ENCODE results near the gene SMARCD2. TPM values are rescaled to one million over a fixed set of nuclear protein-coding genes. Genes with fewer than 3 reads are reported as not detected.
"Not testable (repeated sequence)": the region's sequence is repeated elsewhere in the genome, so short reads cannot be mapped to it uniquely, and the experiment has no call there.

Gene SMARCD2
- total RNA-seq, 6 experiments from 2014 or later: 45.9 to 53.5 (median 48.7) TPM

DNA sequence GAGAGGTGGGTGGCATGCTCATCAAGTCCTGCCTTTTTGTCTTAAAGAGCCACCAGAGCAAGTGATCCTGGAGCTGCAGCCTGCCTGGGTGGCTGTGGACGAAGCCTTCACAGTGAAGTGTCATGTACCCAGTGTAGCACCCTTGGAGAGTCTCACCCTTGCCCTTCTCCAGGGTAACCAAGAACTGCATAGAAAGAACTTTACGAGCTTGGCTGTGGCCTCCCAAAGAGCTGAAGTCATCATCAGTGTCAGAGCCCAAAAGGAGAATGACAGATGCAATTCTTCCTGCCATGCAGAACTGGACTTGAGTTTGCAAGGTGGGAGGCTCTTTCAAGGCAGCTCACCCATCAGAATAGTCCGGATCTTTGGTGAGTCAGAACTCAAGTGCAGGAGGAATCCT lies 16.8 kb upstream of the SMARCD2 start:
- Mint-ChIP-seq H3K4me1 (ENCODE audit: low read depth) (no peaks in the 10 kb centered on the region), H3K27me3 (ENCODE audit: insufficient read depth) (peaks cover 36% of the 10 kb centered on the region), H3K27ac (no peak overlapping the region), H3K36me3 (ENCODE audit: low read depth) (no peaks in the 10 kb centered on the region), H3K9me3 (no peaks in the 10 kb centered on the region), H3K4me3 (no peak overlapping the region)
- no peak for DNase-seq
- TF ChIP-seq, protein P1, sequence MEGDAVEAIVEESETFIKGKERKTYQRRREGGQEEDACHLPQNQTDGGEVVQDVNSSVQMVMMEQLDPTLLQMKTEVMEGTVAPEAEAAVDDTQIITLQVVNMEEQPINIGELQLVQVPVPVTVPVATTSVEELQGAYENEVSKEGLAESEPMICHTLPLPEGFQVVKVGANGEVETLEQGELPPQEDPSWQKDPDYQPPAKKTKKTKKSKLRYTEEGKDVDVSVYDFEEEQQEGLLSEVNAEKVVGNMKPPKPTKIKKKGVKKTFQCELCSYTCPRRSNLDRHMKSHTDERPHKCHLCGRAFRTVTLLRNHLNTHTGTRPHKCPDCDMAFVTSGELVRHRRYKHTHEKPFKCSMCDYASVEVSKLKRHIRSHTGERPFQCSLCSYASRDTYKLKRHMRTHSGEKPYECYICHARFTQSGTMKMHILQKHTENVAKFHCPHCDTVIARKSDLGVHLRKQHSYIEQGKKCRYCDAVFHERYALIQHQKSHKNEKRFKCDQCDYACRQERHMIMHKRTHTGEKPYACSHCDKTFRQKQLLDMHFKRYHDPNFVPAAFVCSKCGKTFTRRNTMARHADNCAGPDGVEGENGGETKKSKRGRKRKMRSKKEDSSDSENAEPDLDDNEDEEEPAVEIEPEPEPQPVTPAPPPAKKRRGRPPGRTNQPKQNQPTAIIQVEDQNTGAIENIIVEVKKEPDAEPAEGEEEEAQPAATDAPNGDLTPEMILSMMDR (IDR thresholded peaks at IDR 0.05): no peak

DNA sequence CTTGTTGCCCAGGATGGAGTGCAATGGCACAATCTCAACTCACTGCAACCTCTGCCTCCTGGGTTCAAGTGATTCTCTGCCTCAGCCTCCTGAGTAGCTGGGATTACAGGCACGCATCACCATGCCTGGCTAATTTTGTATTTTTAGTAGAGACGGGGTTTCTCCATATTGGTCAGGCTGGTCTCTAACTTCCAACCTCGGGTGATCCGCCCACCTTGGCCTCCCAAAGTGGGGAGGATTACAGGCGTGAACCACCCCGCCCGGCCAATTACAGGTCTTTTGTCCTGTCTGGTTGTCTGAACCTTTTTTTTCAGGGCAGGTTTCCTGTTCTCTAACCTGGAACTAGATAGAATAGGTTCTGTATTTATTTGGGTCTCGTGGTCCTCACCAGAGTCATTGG lies 13.9 kb upstream of the SMARCD2 start:
- H3K27me3 Mint-ChIP-seq (ENCODE audit: insufficient read depth): peaks cover 36% of the 10 kb centered on the region
- H3K4me3 Mint-ChIP-seq; H3K4me1 Mint-ChIP-seq (ENCODE audit: low read depth); H3K9me3 Mint-ChIP-seq; H3K36me3 Mint-ChIP-seq (ENCODE audit: low read depth); DNase-seq; H3K27ac Mint-ChIP-seq: not testable (repeated sequence)

DNA sequence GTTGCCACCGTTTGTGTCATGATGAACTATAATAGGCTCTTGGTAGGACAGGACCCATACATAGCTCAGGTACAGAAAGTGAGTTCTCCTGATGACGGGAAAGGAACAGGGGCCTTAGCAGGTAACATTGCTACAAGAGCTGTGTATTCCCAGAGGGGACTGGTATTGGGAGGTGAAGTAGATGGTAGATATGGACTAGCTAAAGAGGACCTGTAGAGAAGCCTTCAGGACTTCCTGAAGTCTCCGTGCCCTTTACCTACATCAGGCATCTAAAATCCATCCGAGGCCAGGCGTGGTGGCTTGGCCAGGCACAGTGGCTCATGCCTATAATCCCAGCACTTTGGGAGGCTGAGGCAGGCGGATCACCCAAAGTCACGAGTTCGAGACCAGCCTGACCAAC lies 12.7 kb upstream of the SMARCD2 start:
- Mint-ChIP-seq H3K27ac (no peak overlapping the region), H3K27me3 (ENCODE audit: insufficient read depth) (peaks cover 32% of the 10 kb centered on the region), H3K36me3 (ENCODE audit: low read depth) (no peaks in the 10 kb centered on the region), H3K9me3 (no peaks in the 10 kb centered on the region), H3K4me1 (ENCODE audit: low read depth) (no peaks in the 10 kb centered on the region), H3K4me3 (no peak overlapping the region)
- no peak for DNase-seq
- TF ChIP-seq, protein P1 (IDR thresholded peaks at IDR 0.05): no peak

DNA sequence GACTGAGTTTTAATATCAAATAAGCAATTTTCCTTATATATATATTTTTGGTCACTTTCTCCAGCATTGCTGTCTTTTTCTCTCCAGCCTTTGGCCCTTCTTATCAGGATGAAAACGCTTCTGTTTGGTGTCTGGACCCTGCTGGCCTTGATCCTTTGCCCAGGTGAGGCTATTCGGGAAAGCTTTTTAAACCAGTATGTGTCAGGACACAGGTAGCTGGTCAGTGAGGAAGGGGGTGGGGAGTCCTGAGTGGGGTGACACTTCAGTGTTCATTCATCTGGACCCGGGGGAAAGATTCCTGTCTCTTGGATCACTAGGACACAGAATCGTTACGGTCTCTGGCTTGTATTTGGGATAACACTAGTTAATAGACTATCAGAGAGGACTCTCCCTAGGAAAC lies 12.2 kb upstream of the SMARCD2 start:
- no peaks in the 10 kb centered on the region for H3K36me3 Mint-ChIP-seq (ENCODE audit: low read depth)
- H3K4me3 Mint-ChIP-seq: no peak overlapping the region
- H3K9me3 Mint-ChIP-seq: no peaks in the 10 kb centered on the region
- no peaks in the 10 kb centered on the region for H3K4me1 Mint-ChIP-seq (ENCODE audit: low read depth)
- TF ChIP-seq, protein P1 (IDR thresholded peaks at IDR 0.05): no peak
- peaks cover 27% of the 10 kb centered on the region for H3K27me3 Mint-ChIP-seq (ENCODE audit: insufficient read depth)
- no peak for DNase-seq
- H3K27ac Mint-ChIP-seq: no peak overlapping the region

DNA sequence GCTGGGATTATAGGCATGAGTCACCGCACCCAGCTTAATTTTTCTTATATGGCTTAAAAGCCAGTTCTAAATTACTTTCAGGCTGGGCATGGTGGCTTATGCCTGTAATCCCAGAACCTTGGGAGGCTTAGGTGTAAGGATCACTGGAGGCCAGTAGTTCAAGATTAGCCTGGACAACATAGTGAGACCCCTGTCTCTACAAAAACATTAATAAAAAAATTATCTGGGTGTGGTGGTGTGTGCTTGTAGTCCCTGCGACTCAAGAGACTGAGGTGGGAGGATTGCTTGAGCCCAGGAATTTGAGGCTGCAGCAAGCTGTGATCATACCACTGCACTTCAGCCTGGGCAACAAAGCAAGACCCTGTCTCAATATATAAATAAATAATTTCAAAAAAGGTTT lies 10.8 kb upstream of the SMARCD2 start:
- H3K4me3 Mint-ChIP-seq: no peak overlapping the region
- TF ChIP-seq, protein P1 (IDR thresholded peaks at IDR 0.05): no peak
- H3K27ac Mint-ChIP-seq: no peak overlapping the region
- peaks cover 5% of the 10 kb centered on the region for H3K4me1 Mint-ChIP-seq (ENCODE audit: low read depth)
- peaks cover 28% of the 10 kb centered on the region for H3K27me3 Mint-ChIP-seq (ENCODE audit: insufficient read depth)
- peaks cover 5% of the 10 kb centered on the region for H3K9me3 Mint-ChIP-seq
- no peak for DNase-seq
- peaks cover 1% of the 10 kb centered on the region; the same call in 1 of the 2 replicates for H3K36me3 Mint-ChIP-seq (ENCODE audit: low read depth)

DNA sequence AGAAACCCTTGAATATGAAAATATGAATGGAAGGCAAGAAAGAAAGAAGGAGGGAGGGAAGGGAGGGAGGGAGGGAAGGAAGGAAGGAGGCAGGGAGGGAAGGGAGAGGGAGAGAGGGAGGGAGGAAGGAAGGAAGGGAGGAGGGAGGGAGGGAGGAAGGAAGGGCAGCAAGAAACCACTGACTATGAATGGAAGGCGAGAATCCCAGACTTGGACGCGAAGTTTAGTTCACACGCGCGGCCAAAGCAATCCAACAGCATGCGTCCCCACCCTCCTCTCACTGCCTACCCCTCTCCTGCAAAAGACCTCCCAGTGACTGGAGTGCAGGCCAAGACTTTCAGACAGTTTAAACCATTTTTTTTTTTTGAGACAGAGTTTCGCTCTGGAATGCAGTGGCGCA lies 7.9 kb upstream of the SMARCD2 start:
- H3K9me3 Mint-ChIP-seq: peaks cover 9% of the 10 kb centered on the region
- H3K4me3 Mint-ChIP-seq: no peak overlapping the region
- TF ChIP-seq, protein P1 (IDR thresholded peaks at IDR 0.05): no peak
- DNase-seq: no peak
- H3K27ac Mint-ChIP-seq: no peak overlapping the region
- peaks cover 5% of the 10 kb centered on the region for H3K4me1 Mint-ChIP-seq (ENCODE audit: low read depth)
- peaks cover 18% of the 10 kb centered on the region for H3K27me3 Mint-ChIP-seq (ENCODE audit: insufficient read depth)
- peaks cover 7% of the 10 kb centered on the region; the same call in 1 of the 2 replicates for H3K36me3 Mint-ChIP-seq (ENCODE audit: low read depth)
